GM21619 (cell line): Measurements from ENCODE around the gene CD8B.
"Not testable (repeated sequence)": the region's sequence is repeated elsewhere in the genome, so short reads cannot be mapped to it uniquely, and the experiment has no call there.

ENCODE experiments used
- ATAC-seq: cut with Tn5 transposase; IDR thresholded peaks from one replicate; pipeline ENCODE4 v1.9.1; 2021; ENCODE audit not compliant: unreplicated experiment

The CD8B gene

DNA sequence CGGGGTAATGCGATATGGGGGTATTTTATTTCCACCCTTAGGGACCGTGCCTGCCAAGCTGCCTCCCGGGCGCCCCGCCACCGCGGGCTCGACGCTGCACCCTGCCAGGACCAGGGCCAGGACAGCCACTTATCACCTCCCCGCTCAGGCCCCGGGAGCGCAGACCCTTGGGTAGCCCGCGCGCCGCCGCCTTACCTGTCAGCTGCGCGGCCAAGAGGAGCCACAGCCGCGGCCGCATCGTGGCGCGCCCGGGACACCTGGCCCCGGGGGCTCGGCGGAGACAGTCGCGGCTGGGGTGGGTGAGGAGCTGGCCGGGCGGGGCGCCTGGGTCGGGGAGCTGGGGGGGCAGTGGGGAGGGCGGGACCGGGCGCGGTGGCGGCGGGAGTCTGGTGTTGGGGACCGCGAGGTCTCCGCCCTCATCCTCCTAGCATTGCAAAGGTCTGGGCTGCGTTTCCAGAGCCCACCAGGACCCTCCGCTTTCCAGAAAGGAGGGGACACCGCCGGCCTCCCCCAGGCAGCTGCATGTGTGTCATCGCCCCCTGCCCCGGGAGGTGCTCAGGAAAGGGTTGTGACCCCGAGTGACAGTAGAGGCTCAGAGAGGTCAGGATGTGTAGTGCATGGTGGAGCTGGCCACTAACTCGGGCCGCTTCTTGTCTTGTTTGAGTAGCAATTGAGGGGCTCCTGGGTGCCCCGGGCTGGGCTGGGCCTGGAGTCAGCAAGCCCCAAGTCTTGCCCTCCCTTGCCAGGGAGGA is at the start of gene CD8B:
CD8B (minus strand) TSS at position 259 of the 752 bp plus-strand sequence; CDS start at position 238, 21 bp downstream.
- not testable (repeated sequence) for ATAC-seq

DNA sequence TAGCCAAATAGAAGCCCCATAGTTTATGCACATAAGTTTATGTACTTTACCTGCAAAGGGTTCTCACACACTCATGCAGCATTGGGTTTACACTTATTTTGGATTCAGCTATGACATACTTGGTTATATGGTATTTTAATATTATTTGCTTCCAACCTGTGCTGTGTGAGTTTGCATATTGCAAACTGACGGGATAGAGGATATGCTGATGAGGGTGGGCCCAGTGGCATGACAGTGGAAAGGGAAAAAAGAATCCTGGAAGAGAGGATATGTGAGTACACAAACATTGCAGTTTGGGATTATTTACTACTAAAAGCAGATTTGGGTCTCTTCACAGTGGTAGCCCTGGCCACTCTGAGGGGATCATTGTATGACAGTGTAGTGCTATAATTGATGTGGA is 44.2 kb upstream of the CD8B start:
- ATAC-seq = not testable (repeated sequence)

DNA sequence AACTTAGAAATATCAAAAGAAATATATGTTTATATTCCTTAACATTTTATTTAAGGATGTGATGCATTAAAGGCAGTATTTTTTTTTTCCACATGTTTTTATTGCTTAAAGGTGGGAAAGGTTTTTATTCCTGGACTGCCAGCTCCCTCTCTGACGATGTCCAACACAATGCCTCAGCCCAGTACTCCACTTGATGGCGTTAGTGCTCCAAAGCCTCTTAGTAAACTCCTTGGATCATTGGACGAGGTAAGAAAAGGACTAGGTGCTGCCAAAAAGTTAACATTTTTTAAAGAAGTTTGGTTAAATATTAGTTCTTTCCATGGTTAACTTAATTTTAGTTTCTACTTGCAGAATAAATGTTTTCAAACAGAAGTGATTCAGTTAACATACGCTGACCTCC is 39.0 kb upstream of the CD8B start:
- not testable (repeated sequence) for ATAC-seq

DNA sequence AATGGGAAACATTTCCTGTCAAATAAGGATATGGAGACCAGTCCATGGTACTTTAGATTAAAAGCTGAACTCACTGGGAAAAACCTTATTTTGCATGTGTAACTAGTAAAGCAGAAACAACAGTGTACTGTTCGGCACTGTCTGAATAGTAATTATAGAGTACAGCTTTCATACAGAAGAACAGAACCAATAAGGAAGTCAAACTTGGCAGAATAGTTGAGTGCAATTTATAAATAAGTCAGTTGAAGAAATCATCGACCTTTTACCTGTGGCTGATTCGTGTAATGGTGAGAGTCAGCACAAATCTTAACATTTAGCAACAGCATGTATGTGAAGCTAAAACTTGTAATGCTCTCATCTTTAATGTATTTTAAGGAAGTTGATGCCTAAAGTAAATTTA is 24.3 kb upstream of the CD8B start:
- ATAC-seq = not testable (repeated sequence)

DNA sequence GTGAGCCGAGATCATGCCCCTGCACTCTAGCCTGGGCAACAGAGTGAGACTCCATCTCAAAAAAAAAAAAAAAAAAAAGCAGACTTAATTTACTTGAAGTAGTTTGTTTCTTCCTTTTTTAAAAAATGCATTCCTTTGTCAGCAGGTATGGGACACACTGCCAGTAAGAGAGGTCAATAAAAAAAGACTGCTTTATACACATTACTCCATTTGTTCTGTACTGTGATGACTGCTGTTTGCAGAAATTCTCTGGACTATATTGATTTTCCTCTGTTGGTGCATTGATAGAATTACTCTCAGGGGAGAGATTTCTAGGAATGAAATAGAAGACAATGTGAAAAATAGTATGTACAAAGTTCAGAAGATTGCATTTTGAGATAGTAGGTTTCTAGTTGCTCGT is 21.2 kb upstream of the CD8B start:
- ATAC-seq = not testable (repeated sequence)

DNA sequence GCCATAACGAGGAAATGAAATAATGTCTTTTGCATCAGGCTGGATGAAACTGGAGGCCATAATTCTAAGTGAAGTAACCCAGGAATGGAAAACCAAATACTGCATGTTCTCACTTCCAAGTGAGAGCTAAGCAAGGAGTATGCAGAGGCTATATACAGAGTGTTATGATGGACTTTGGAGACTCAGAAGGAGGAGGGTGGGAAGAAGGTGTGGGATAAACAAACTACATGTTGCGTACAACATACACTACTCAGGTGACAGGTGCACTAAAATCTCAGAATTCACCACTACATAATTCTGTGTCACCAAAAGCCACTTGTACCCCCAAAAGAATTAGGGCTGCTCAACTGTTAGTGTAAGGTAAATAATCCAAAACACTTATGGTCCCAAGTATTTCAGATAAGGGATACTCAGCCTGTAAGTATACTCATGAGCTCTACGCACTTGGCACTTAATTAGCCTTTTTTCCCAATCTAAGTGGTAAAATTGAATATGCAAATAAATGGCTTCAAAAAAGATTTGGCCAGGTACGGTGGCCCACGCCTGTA is 20.5 kb upstream of the CD8B start:
- not testable (repeated sequence) for ATAC-seq

DNA sequence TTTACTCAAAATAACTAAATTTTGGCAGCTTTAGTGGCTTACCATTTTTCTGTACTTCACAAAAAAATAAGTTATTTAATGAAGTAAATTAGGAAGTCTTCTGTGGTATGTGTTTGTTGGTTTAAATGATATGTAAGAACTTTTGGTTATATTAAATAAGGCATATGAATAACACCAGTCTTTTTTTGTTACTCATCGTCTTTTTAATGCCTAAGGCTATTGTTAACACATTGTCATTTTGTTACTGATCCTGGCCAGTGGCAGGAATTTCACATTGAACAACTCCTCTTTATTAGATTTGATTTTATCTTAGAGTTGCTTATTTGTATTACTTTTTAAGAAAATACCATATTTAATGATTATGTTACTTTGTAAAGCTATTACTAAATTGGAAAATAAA is 17.3 kb upstream of the CD8B start:
- not testable (repeated sequence) for ATAC-seq

DNA sequence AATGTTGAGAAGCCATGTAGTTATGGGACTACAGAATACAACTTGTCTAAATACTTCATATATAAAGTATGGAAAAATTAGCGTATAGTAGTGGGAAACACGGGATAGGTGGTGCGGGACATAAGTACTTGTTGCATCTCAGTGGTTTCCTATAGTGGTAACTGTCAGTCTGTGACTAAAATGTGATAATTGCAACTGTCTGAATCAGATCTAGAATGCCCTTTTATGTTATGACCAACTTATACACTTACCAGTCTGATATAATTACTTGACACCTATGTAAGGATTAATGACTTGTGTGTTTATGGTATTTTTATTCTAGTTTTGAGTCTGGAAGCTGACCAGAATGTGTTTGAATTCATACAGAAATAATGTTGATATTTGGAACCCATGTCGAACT is 9.3 kb upstream of the CD8B start:
- ATAC-seq = not testable (repeated sequence)

DNA sequence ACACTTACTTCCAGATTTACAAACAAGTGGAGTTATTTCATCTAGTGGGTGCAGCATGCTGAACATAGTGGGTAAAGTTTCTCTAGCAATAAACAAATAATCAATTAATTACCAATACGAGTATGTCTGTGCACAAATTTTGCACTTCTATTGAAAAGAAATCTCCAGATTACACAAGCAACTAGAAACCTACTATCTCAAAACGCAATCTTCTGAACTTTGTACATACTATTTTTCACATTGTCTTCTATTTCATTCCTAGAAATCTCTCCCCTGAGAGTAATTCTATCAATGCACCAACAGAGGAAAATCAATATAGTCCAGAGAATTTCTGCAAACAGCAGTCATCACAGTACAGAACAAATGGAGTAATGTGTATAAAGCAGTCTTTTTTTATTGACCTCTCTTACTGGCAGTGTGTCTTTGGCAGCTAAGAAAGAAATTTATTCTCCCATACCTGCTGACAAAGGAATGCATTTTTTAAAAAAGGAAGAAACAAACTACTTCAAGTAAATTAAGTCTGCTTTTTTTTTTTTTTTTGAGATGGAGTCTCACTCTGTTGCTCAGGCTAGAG is 7.3 kb upstream of the CD8B start:
- ATAC-seq = not testable (repeated sequence)

DNA sequence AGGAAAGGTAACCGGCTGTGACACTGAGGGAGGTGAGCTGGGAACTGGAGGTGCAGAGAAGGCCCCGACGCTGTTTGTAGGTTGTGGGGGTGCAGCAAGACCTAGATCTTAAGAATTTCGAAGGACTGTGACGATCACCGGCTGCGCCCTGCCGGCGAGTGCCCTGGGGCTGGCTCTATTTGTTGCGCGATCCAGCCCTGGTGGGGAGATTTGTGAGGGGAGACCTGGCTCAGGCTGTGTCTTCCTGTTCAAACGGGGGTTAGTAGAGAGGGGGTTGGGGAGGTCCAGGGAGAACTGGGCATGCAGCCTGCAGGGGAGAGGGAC is 656 bp upstream of the CD8B start:
- ATAC-seq = not testable (repeated sequence)

DNA sequence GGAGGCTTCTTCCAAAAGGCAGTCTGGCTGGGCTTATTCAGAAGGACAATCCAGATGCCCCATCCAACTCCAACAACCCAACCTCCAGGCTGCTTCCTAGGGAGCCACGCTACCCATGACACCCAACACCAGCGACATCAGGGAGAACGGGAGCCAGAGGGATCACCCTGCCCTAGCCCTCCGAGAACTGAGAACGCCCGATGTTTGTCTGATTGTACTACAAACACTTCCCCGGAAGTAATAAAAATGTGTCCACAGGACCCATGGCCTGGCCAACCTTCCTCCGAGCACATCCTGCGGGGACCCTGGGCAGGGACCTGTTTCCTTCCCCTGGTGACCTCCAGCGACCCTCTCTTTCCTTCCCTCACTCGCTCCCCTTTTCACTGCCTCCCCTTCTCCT is 511 bp downstream of the CD8B start:
- ATAC-seq = not testable (repeated sequence)

DNA sequence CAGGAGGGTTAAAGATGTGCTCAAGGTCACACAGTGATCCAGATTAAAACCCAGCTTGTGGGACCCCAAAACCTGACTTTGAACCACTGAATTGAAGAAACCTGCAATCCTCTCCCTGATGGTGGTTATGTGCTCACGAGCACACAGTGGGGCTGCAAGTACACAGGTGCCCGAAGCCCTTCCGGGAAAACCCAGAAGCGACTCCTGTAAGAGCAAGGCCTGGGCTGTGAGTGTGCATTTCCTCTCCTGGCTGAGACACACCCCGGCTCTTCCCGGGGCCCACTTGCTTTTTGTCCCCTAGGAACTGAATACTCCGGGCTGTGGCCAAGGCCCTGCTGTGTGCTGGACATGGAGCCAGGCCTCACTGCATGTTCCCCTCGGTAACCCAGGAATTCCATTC is 1.1 kb downstream of the CD8B start:
- not testable (repeated sequence) for ATAC-seq

DNA sequence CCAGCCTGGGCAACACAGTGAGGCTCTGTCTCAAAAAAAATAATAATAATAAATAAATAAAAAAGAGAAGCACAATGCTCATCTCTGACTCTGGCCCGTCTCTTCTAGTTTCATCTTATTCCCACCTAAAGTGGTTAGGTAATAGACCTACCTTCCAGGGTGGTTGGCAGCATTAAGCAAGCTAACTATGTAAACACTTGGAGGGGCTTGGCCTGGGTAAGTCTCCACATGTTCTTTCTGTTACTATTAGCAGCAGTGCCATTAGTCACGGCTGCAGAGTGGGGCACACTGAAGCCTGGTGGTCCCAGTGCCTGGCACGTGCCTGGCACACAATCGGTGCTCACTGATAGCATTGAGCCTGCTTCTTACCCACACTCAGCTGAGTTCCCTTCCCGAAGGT is 4.0 kb downstream of the CD8B start:
- ATAC-seq = not testable (repeated sequence)

DNA sequence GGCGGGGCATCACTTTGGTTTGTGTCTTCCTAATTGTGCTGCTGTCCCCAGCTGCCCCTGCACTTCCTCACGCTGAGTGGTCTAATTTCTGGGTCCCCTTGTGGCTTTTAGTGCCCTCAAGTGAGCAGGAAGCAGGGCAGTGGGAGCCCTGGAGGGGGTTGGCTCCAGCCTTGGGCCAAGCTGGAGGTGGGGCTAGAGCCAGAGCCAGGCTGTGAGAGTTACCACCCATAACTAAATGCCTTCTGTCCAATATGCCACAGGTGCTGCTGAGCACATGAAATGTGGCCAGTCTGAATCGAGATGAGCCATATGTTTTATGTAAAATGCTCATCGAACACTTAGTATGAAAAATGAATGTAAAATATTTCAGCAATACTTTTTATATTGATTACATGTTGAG is 5.2 kb downstream of the CD8B start:
- ATAC-seq = not testable (repeated sequence)

DNA sequence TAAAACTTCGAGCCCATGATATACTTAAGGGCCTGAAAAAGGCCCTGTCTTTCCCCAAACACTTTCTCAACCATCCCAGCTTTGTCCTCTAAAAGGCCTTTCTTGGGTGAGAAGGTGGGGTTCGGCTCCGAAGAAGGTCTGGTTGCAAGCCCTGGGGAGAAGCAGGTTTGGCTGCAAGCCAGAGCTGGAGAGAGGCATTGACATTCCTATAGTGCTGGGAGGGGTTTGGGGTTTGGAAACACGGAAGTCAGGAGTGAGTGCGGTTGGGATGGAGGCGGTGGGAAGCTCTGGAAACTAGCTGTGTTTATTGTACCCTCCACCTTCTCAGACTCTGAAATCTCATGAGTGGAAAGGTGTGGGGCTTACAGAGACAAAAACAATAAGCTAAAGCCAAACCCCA is 5.7 kb downstream of the CD8B start:
- not testable (repeated sequence) for ATAC-seq

DNA sequence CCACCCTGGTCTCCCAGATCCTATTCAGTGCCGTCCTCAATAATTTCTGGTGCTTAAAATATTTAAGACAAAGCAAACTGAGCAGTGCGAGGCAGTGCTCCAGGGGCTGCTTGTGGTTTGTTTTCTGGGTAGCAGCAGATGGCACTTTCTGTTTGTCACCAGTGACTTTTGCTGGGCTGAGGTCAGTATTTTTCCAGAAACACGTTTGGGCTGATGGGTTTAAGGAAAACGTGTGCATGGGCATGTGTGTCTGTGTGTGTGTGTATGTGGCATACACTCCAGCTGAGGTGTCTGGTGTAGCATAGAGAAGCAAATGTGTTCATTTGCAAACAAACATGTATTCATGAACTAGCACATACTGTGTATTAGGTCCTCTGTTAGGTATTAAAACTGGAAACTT is 10.1 kb downstream of the CD8B start:
- ATAC-seq = not testable (repeated sequence)

DNA sequence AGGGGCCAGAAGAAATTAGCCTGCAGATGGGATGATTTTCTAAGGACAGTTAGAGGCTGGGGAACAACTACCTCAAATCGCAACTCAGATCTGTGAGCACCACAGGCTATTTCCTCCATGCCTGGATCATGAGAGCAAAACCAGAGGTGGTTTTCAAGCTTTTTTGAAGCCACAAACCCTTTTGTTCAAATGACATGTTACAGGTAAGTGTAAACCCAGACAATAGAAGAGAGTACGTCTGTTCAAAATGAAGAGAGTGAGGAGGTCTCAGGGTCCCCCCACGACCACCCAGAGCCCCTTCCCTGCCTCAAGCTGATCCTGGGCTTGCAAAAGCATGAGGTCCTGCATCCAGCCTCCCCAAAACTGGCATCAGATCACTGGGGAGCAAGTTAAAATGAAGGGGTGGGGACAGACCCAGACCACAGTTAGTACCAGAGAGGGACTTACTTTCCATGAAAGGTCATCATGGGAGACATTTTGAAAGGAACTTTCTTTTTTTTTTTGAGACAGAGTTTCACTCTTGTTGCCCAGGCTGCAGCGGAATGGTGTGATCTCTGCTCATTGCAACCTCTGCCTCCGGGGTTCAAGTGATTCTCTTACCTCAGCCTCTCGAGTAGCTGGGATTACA is 19.0 kb downstream of the CD8B start:
- not testable (repeated sequence) for ATAC-seq

DNA sequence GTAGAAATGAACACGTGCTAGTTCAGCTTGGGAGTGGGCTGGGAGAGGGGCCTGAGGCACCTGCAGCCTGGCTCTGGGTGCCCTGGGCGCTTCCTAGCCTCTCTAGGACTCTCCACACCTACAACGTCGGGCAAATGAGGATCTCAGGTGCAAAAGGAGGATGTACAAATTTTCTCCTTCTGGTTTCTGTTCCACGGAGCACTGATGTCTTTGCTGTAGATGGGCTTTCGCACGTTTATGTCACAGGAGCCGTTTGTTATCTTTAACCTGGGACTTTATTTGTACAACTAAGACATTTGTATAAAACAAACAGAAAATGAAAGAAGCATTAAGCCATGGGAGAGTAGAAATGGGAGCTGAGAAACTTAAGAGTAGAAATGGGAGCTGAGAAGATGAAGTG is 20.4 kb downstream of the CD8B start:
- not testable (repeated sequence) for ATAC-seq

DNA sequence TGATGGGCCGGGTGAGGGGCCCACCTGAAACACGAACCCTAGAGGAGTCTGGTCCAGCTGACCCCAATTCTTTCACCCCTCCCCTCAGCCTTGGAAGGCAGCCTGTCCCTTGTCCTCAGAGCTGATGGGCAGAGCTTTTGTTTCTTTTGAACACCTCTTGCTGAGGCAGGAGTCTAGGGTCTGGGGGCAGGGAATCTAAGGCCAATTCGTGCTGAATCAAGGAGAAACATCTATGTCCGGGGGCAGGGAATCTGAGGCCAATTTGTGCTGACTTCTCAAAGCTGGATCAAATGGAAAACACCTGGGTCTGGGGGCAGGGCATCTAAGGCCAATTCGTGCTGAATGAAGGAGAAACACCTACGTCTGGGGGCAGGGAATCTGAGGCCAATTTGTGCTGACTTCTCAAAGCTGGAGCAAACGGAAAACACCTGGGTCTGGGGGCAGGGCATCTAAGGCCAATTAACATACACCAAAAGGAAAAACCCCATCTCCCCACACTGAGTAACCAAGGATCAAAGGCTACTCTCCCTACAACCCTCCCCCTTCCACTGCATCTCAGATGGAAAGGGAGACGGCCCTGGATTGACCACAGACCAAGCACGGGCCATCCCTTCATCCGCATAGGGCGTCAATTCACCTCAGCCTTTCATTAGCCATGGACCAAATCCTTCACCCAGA is 21.7 kb downstream of the CD8B start:
- ATAC-seq = not testable (repeated sequence)

DNA sequence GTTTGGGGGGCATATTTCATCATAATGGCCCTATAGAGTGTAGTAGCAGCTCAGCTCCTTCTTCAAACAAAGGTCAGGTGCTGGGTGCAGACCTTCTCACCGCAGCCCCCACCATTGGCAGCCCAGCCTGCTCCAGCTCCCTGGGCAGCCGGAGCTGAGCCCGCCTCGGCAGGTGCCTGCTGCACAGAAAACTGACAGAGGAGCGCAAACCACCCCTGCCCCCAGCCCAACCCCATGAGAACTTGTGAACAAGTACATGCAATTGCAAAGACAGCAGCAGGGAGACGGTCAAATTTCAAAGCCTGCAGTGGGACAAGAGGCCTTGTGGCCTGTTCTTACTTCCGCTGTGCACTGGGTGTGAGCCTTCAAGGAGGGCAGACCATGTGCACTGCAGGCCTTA is 22.2 kb downstream of the CD8B start:
- ATAC-seq = not testable (repeated sequence)

DNA sequence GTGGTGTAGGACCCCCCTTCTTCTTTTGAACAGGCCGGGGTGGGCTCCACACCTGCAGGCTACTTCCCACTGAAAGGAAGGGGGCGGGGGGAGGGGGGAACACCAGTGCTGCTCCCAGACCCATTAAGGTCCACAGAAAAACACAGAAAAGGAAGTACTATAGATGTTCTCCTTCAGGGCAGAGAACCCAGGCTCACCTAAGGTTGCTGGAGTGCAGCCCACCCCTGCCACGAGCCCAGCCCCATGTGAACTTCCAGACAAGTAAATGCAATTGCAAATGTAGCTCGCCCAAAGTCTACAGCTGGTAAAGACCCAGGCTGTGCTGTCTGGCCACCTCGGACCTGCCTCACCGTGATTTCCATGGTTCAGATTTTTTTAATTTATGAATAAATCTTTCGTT is 24.0 kb downstream of the CD8B start:
- not testable (repeated sequence) for ATAC-seq
